NCI-H345 (cell line): ENCODE measurements around the gene TMEM255B.

Experiments
- DNase-seq: peaks from one replicate; lab custom pipeline; 2025; lab: John Stamatoyannopoulos, UW

The TMEM255B gene

GRCh38 chr13:113758651-113759524, at the start of gene TMEM255B:
Gene TMEM255B, plus strand, starts transcription at chr13:113759226. Its CDS starts 44 bp downstream, at chr13:113759270.
- DNase-seq = peak; percentile 81

- DNase-seq = no peak
Observed at GRCh38 chr13:113722921-113723320, 36.1 kb upstream of the TMEM255B start.

GRCh38 chr13:113723410-113724015, 35.5 kb upstream of the TMEM255B start:
- DNase-seq = no peak

- DNase-seq = no peak
Observed at GRCh38 chr13:113724016-113724758, 34.8 kb upstream of the TMEM255B start.

- DNase-seq = peak; percentile 89
Observed at GRCh38 chr13:113724780-113725315, 34.2 kb upstream of the TMEM255B start.

- peak; percentile 52 for DNase-seq
Observed at GRCh38 chr13:113725329-113726105, 33.5 kb upstream of the TMEM255B start.

- peak; percentile 69 for DNase-seq
Observed at GRCh38 chr13:113726106-113726821, 32.8 kb upstream of the TMEM255B start.

GRCh38 chr13:113726961-113727411, 32.0 kb upstream of the TMEM255B start:
- no peak for DNase-seq

GRCh38 chr13:113728571-113729054, 30.4 kb upstream of the TMEM255B start:
- no peak for DNase-seq

- DNase-seq = no peak
Observed at GRCh38 chr13:113729187-113730019, 29.6 kb upstream of the TMEM255B start.

GRCh38 chr13:113730258-113730691, 28.8 kb upstream of the TMEM255B start:
- no peak for DNase-seq

- DNase-seq = no peak
Observed at GRCh38 chr13:113730831-113731191, 28.2 kb upstream of the TMEM255B start.

- DNase-seq = no peak
Observed at GRCh38 chr13:113731192-113732175, 27.5 kb upstream of the TMEM255B start.

- no peak for DNase-seq
Observed at GRCh38 chr13:113732176-113732960, 26.7 kb upstream of the TMEM255B start.

GRCh38 chr13:113732961-113733950, 25.8 kb upstream of the TMEM255B start:
- no peak for DNase-seq

GRCh38 chr13:113734099-113734825, 24.8 kb upstream of the TMEM255B start:
- DNase-seq = no peak
